ENCODE data around the gene NTM. TPM values are rescaled to one million over a fixed set of nuclear protein-coding genes. Genes with fewer than 3 reads are reported as not detected.

NTM gene
- total RNA-seq, 1 experiment from 2014 or later = not detected

DNA sequence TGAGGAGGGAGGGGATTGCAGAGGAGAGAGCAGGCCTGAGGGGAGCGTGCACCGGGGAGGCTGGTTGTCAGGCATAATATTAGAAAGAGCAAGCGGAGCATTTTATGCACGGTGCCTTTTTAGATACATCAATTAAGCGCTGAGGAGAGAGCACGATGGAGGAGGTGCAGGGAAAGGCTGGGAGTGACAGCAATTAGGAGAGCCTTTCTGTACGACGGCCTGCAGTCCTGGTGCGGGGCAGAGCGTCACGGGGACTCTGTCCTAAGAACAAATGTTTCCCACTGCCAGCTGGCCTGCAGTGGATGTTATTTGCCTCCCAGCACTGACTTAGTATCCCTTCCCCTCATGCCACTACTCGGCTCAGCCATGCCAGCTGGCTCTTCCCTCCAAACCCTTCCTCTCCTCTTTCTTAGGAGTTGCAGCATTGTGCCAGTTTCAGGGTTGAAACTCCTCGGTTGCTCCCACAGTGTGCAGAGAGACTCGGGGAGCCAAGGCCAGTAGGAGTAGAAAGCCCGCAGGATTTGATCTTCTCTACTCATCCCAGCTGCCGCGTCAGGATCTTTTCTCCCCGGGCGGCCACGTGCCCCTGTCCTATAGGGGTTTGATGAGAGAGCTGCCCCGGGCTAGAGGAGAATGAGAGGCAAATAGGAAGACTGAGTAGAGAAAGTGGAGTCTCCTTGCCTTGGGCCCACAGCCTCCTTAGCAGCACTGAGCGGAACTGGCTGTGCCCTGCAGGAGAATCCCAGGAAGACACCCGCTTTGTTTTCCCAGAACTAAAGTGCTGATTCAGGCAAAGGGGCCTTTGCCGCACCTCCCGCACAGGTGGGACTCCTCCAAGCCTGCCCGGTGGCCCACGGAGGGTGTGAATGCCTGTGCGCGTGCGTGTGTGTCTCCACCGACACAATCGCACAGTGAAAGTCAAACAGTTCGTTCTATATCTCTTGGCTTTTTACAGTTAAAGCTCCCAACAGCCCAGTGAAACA, 875.3 kb downstream of the NTM start:
- ATAC-seq = no peak
- no peak for TF ChIP-seq POLR2AphosphoS5 (IDR thresholded peaks at IDR 0.05; ENCODE audit: low read depth, low read length)
- TF ChIP-seq FOSL1 (IDR thresholded peaks at IDR 0.05; ENCODE audit: low read depth) = no peak
- TF ChIP-seq, protein P1, sequence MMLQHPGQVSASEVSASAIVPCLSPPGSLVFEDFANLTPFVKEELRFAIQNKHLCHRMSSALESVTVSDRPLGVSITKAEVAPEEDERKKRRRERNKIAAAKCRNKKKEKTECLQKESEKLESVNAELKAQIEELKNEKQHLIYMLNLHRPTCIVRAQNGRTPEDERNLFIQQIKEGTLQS (IDR thresholded peaks at IDR 0.05) = no peak
- TF ChIP-seq, protein P2, sequence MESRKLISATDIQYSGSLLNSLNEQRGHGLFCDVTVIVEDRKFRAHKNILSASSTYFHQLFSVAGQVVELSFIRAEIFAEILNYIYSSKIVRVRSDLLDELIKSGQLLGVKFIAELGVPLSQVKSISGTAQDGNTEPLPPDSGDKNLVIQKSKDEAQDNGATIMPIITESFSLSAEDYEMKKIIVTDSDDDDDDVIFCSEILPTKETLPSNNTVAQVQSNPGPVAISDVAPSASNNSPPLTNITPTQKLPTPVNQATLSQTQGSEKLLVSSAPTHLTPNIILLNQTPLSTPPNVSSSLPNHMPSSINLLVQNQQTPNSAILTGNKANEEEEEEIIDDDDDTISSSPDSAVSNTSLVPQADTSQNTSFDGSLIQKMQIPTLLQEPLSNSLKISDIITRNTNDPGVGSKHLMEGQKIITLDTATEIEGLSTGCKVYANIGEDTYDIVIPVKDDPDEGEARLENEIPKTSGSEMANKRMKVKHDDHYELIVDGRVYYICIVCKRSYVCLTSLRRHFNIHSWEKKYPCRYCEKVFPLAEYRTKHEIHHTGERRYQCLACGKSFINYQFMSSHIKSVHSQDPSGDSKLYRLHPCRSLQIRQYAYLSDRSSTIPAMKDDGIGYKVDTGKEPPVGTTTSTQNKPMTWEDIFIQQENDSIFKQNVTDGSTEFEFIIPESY (IDR thresholded peaks at IDR 0.05; ENCODE audit: extremely low read depth, insufficient replicate concordance, low read length) = no peak
- TF ChIP-seq SRF (IDR thresholded peaks at IDR 0.05; ENCODE audit: low read depth) = no peak

More for the DNA sequence above, 875.3 kb downstream of the NTM start:
- H3K9me3 ChIP-seq (ENCODE audit: control insufficient read depth in 1 of 2, insufficient read depth in 1 of 2, low read depth in 1 of 2, low read length in 2 of 2) = peaks cover 6 to 20% of the 10 kb centered on the region in 2 experiments; a peak in 2 of 4 replicates
- ChIA-PET POLR2A (no interaction called here), CTCF (no interaction called here), RAD21 (ENCODE audit: low non-redundant PET in 1 of 2, low total read pairs in 2 of 2, uncharacterized antibody in 2 of 2, unreplicated experiment in 2 of 2) (no interaction called here)
- H3K9ac ChIP-seq (ENCODE audit: low read length) = no peak overlapping the region
- no peaks in the 10 kb centered on the region for H3K4me1 ChIP-seq (ENCODE audit: control insufficient read depth in 1 of 2, insufficient read depth in 2 of 2, low read length in 2 of 2)
- no peak overlapping the region for H3K4me2 ChIP-seq (ENCODE audit: low read length)
- H2AFZ ChIP-seq (ENCODE audit: low read depth, low read length, poor library complexity, severe bottlenecking) = no peak overlapping the region
- intact Hi-C loops (cut with micrococcal nuclease) = no loop called here
- H3K27ac ChIP-seq (ENCODE audit: low read depth, low read length) = no peak overlapping the region
- no peaks in the 10 kb centered on the region for H3K9me2 ChIP-seq (ENCODE audit: insufficient read depth)
- no peaks in the 10 kb centered on the region for H3K79me2 ChIP-seq (ENCODE audit: insufficient read depth, low read length)
- H4K20me1 ChIP-seq (ENCODE audit: insufficient read depth) = no peaks in the 10 kb centered on the region
- DNase-seq (ENCODE audit: low read depth, low spot score) = no peak
- no peaks in the 10 kb centered on the region for H3K36me3 ChIP-seq (ENCODE audit: control insufficient read depth in 1 of 2, insufficient read depth in 2 of 2, low read length in 2 of 2)
- no peak overlapping the region for H3K4me3 ChIP-seq (replicated peaks in 1 of 2; ENCODE audit: low read depth in 1 of 2, low read length in 2 of 2)
- no TSS peak for BruUV-seq (replicated peaks)
- no peaks in the 10 kb centered on the region for H3K27me3 ChIP-seq (ENCODE audit: insufficient read depth, low read length)

All from HCT116 (cell line).